Vein endothelial cell (primary cell): ENCODE data around the gene LAIR2. TPM values are rescaled to one million over a fixed set of nuclear protein-coding genes. Genes with fewer than 3 reads are reported as not detected.

ENCODE experiments used
- small RNA-seq: library from RNA; depleted of rRNA; stranded (forward); fragments of <200 nt; gene quantifications from one replicate; pipeline ENCODE3, GENCODE V24; 2012
- total RNA-seq: library from RNA; depleted of rRNA; stranded (reverse); fragments of >200 nt; gene quantifications from 2 replicates; pipeline ENCODE4 v1.2.3, GENCODE V29; 2012

LAIR2 gene, protein sequence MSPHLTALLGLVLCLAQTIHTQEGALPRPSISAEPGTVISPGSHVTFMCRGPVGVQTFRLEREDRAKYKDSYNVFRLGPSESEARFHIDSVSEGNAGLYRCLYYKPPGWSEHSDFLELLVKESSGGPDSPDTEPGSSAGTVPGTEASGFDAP
- total RNA-seq, result not detected in 2 replicates

DNA sequence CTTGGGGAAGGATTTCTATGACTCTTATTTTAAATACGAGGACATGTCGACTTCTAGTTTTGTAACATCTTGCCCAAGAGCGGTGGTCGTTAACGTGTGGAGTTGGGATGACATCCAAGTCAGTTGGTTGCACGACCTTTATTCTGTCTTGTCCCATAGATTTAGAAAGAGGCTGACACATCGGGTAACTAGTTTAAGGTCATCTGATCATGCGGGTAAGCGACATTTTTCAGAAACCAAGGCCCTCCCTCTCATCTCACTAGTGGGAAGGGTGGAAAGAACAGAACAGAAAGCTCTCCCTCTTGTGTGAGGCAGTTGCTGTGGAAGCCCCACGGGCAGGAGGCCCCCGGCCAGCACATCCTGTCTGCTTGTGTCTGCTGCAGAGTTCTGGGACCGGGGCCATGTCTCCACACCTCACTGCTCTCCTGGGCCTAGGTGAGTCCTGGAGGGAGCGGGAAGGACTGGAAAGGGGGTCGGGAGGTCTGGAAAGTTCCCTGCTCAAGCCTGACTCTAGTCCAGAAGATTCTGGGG is at the start of gene LAIR2:
LAIR2 (plus strand) TSS at position 314 of the 531 bp plus-strand sequence; CDS start at position 402, 88 bp downstream.

DNA sequence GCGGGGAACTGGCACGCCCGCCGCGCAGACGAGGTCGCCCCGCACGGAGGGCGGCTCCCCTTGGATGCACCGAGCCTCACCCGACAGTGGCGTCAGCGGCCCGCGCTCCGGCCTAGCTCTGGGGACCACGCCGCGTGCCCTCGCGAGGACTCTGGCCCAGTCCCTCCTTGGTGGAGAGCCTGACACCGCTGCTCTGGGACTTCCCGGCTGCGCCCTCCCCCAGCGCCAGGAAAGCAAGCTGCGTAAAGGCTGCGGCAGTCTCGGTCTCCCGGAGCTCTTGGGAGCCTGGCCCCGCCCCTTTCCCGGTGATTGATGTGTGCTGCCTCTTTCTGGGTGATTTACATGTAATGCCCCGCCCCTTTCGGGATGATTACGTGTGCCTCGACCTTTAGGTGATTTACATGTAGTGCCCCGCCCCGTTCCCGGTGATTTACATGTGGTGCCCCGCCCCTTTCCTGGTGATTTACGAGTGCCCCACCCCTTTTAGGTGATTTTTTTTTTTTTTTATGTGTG is 39.0 kb upstream of the LAIR2 start, which contains the start of gene LENG9:
LENG9 (minus strand) TSS at position 248 of the 513 bp plus-strand sequence. CDS start 252 bp downstream, outside the sequence.

DNA sequence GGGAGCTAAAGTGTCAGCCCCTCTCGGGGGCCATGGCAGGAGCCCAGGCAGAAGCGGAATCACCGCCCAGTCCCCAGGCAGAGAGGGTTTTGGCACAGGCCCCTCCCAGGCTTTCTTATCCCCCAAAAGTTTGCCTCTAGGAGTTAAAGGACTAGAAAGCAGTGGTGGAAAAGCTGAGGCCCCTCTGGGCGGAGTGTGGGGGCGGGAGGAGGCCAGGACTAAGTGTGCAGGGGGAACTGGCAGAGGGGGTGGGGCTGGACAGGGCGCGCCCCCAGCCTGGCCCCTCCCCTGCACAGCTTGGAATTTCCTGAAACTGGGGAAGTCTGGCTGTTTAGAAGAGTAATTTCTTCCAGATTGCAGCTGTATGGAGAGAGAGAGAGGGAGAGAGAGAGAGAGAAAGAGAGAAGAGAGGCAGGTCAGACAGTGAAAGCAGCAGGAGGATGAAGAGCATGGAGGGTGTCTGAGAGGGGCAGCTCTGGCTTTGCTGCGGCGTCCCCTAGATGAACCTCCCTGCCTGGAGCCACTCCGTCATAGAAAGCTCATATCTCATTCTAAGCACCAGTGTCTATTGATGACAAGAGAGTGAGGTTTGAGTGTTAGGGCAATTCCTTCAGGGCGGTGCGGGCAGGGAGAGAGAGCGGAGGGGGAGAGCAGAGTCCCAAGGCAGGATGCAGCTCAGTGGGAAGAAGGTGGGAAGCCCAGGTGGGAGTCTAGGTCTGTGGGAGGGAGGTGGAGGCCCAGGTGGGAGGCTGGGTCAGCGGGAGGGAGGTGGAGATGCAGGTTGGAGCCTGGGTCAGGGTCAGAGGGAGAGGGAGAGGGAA is 29.4 kb upstream of the LAIR2 start, which contains the start of gene CDC42EP5:
CDC42EP5 (minus strand) TSS at position 226 of the 821 bp plus-strand sequence. CDS start 7,749 bp downstream, outside the sequence.

Small RNA genes lying within 50 kb of the gene (small RNA-seq; reads per million reads assigned to genes)
- gene AC245036.2, result not detected

Other genes with a start within 250 kb of the LAIR2 start
- gene LILRB5, start 245.6 kb upstream of the LAIR2 start, total RNA-seq, result not detected in 2 replicates
- not detected in 2 replicates for gene LILRB2, start 221.7 kb upstream of the LAIR2 start, total RNA-seq
- gene LILRA5, start 189.7 kb upstream of the LAIR2 start, total RNA-seq, result not detected in 2 replicates
- gene LILRA4, start 163.7 kb upstream of the LAIR2 start, total RNA-seq, result not detected in 2 replicates
- gene LAIR1, start 137.9 kb upstream of the LAIR2 start, total RNA-seq, result not detected in 2 replicates
- gene TTYH1, start 87.4 kb upstream of the LAIR2 start, total RNA-seq, result not detected in 2 replicates
- 61.1 and 82.1 TPM in 2 replicates for gene LENG8, start 53.6 kb upstream of the LAIR2 start, total RNA-seq
- gene LENG9, start 39.1 kb upstream of the LAIR2 start, total RNA-seq, result 5.6 and 8.2 TPM in 2 replicates
- gene CDC42EP5, start 29.5 kb upstream of the LAIR2 start, total RNA-seq, result 69.1 and 109 TPM in 2 replicates
- not detected in 2 replicates for gene LILRA2, start 71.0 kb downstream of the LAIR2 start, total RNA-seq
- gene LILRA1, start 90.8 kb downstream of the LAIR2 start, total RNA-seq, result not detected in 2 replicates
- gene LILRB1, start 127.7 kb downstream of the LAIR2 start, total RNA-seq, result not detected in 2 replicates
- gene LILRB4, start 160.2 kb downstream of the LAIR2 start, total RNA-seq, result not detected in 2 replicates
- not detected in 2 replicates for gene KIR3DL3, start 221.6 kb downstream of the LAIR2 start, total RNA-seq
- gene KIR2DL3, start 235.7 kb downstream of the LAIR2 start, total RNA-seq, result not detected in 2 replicates